ENCODE measurements around the gene PDE6D.

PDE6D gene

GRCh38 chr2:231708773-231709635, 72.1 kb downstream of the PDE6D start:
- no peak for DNase-seq (ENCODE audit: extremely low spot score, insufficient read length, low read depth)
- FAIRE-seq: no peak

GRCh38 chr2:231707927-231708772, 72.9 kb downstream of the PDE6D start, which contains the start of gene PTMA:
PTMA (plus strand) TSS chr2:231708525; CDS start chr2:231708707, 182 bp downstream.
- DNase-seq (ENCODE audit: extremely low spot score, insufficient read length, low read depth) (peak; percentile 78), FAIRE-seq (peak; percentile 94)

GRCh38 chr2:231707625-231707926, 73.5 kb downstream of the PDE6D start:
- DNase-seq (ENCODE audit: extremely low spot score, insufficient read length, low read depth) (no peak), FAIRE-seq (no peak)

GRCh38 chr2:231706731-231707624, 74.1 kb downstream of the PDE6D start:
- DNase-seq (ENCODE audit: extremely low spot score, insufficient read length, low read depth): peak; percentile 85
- peak; percentile 96 for FAIRE-seq

GRCh38 chr2:231704017-231704416, 77.1 kb downstream of the PDE6D start:
- DNase-seq (ENCODE audit: extremely low spot score, insufficient read length, low read depth) (no peak), FAIRE-seq (no peak)

- FAIRE-seq: no peak
- DNase-seq (ENCODE audit: extremely low spot score, insufficient read length, low read depth): no peak
These were observed 79.4 kb downstream of the PDE6D start for GRCh38 chr2:231701456-231702373.

GRCh38 chr2:231699006-231699405, 82.1 kb downstream of the PDE6D start:
- DNase-seq (ENCODE audit: extremely low spot score, insufficient read length, low read depth): no peak
- no peak for FAIRE-seq

- DNase-seq (ENCODE audit: extremely low spot score, insufficient read length, low read depth) (no peak), FAIRE-seq (no peak)
These were observed 85.1 kb downstream of the PDE6D start for GRCh38 chr2:231696004-231696367.

GRCh38 chr2:231693956-231694355, 87.1 kb downstream of the PDE6D start:
- FAIRE-seq (no peak), DNase-seq (ENCODE audit: extremely low spot score, insufficient read length, low read depth) (no peak)

- FAIRE-seq (no peak), DNase-seq (ENCODE audit: extremely low spot score, insufficient read length, low read depth) (no peak)
These were observed 88.2 kb downstream of the PDE6D start for GRCh38 chr2:231692847-231693246.

- no peak for FAIRE-seq
- DNase-seq (ENCODE audit: extremely low spot score, insufficient read length, low read depth): no peak
These were observed 89.8 kb downstream of the PDE6D start for GRCh38 chr2:231691251-231691772.

- FAIRE-seq: no peak
These were observed 91.8 kb downstream of the PDE6D start for GRCh38 chr2:231689124-231689893.

GRCh38 chr2:231688719-231689118, 92.4 kb downstream of the PDE6D start:
- FAIRE-seq: no peak
- DNase-seq (ENCODE audit: extremely low spot score, insufficient read length, low read depth): no peak

More at GRCh38 chr2:231689124-231689893, 91.8 kb downstream of the PDE6D start:
- no peak for DNase-seq (ENCODE audit: extremely low spot score, insufficient read length, low read depth)

GRCh38 chr2:231687961-231688360, 93.1 kb downstream of the PDE6D start:
- no peak for FAIRE-seq
- no peak for DNase-seq (ENCODE audit: extremely low spot score, insufficient read length, low read depth)

GRCh38 chr2:231687133-231687852, 93.8 kb downstream of the PDE6D start:
- peak; percentile 86 for FAIRE-seq
- no peak for DNase-seq (ENCODE audit: extremely low spot score, insufficient read length, low read depth)

GRCh38 chr2:231686192-231687100, 94.6 kb downstream of the PDE6D start:
- FAIRE-seq: no peak
- DNase-seq (ENCODE audit: extremely low spot score, insufficient read length, low read depth): no peak

All from GM18507 (cell line).